GM18951 (cell line): Measurements from ENCODE around the gene KCNQ5.

Experiments
- POLR2A ChIP-seq: IDR thresholded peaks from 4 replicates; pipeline ENCODE4 v1.6.1; 2011; ENCODE audit warnings: mild to moderate bottlenecking; ENCODE audit not compliant: insufficient read length, insufficient read depth; ENCODE audit errors: extremely low read depth
- in situ Hi-C: fragments of 300-500 bp; cut with MboI; formaldehyde crosslinking; loops from one replicate; pipeline ENCODE4 v1.12.0; 2022; ENCODE audit warnings: low sequenced_read_pairs, mixed read lengths, inconsistent platforms; ENCODE audit not compliant: unreplicated experiment

The KCNQ5 gene

GRCh38 chr6:72938104-72938503, 316.2 kb downstream of the KCNQ5 start:
- in situ Hi-C loops = no loop called here
- TF ChIP-seq POLR2A = no peak

GRCh38 chr6:72939004-72939403, 317.1 kb downstream of the KCNQ5 start:
- in situ Hi-C loops = no loop called here
- no peak for TF ChIP-seq POLR2A

- in situ Hi-C loops = no loop called here
- TF ChIP-seq POLR2A = no peak
Measured at GRCh38 chr6:72940265-72940664, 318.4 kb downstream of the KCNQ5 start.

GRCh38 chr6:72941263-72941662, 319.4 kb downstream of the KCNQ5 start:
- no peak for TF ChIP-seq POLR2A
- in situ Hi-C loops = no loop called here

GRCh38 chr6:72941751-72942150, 319.9 kb downstream of the KCNQ5 start:
- no peak for TF ChIP-seq POLR2A
- in situ Hi-C loops = no loop called here

- no peak for TF ChIP-seq POLR2A
Measured at GRCh38 chr6:72943699-72944098, 321.8 kb downstream of the KCNQ5 start.

GRCh38 chr6:72944660-72945059, 322.8 kb downstream of the KCNQ5 start:
- in situ Hi-C loops = no loop called here
- TF ChIP-seq POLR2A = no peak

More at GRCh38 chr6:72943699-72944098, 321.8 kb downstream of the KCNQ5 start:
- in situ Hi-C loops = no loop called here

GRCh38 chr6:72946774-72947173, 324.9 kb downstream of the KCNQ5 start:
- in situ Hi-C loops = no loop called here
- TF ChIP-seq POLR2A = no peak

GRCh38 chr6:72947534-72947933, 325.7 kb downstream of the KCNQ5 start:
- TF ChIP-seq POLR2A = no peak
- in situ Hi-C loops = no loop called here

GRCh38 chr6:72948153-72948552, 326.3 kb downstream of the KCNQ5 start:
- in situ Hi-C loops = no loop called here
- TF ChIP-seq POLR2A = no peak

GRCh38 chr6:72950114-72950860, 328.4 kb downstream of the KCNQ5 start:
- in situ Hi-C loops = no loop called here
- TF ChIP-seq POLR2A = no peak

- TF ChIP-seq POLR2A = no peak
- in situ Hi-C loops = no loop called here
Measured at GRCh38 chr6:72952808-72953630, 331.2 kb downstream of the KCNQ5 start.

GRCh38 chr6:72953971-72954381, 332.1 kb downstream of the KCNQ5 start:
- no peak for TF ChIP-seq POLR2A
- in situ Hi-C loops = no loop called here

GRCh38 chr6:72954716-72955115, 332.9 kb downstream of the KCNQ5 start:
- in situ Hi-C loops = no loop called here
- TF ChIP-seq POLR2A = no peak
